RPMI7951 (cell line): ENCODE results near the gene CFDP1. TPM values are rescaled to one million over a fixed set of nuclear protein-coding genes. Genes with fewer than 3 reads are reported as not detected.

Experiments
- DNase-seq: peaks from one replicate; pipeline ENCODE4 v3.0.0-alpha.2; 2012; ENCODE audit warnings: low read depth
- total RNA-seq: library from RNA; depleted of rRNA; stranded (reverse); fragments of >200 nt; shearing (Covaris generic); gene quantifications from 2 replicates; pipeline ENCODE4 v1.2.3, GENCODE V29; 2014; rRNA removed

The CFDP1 gene
- total RNA-seq, 1 experiment from 2014 or later = 86.9 TPM

- DNase-seq = peak; percentile 41
These were observed 182.5 kb downstream of the CFDP1 start for GRCh38 chr16:75250809-75251279.

- peak; percentile 29 for DNase-seq
These were observed 183.1 kb downstream of the CFDP1 start for GRCh38 chr16:75250089-75250808.

GRCh38 chr16:75249441-75249840 lies 183.9 kb downstream of the CFDP1 start:
- no peak for DNase-seq

- DNase-seq = no peak
These were observed 184.5 kb downstream of the CFDP1 start for GRCh38 chr16:75248536-75249380.

- DNase-seq = no peak
These were observed 185.2 kb downstream of the CFDP1 start for GRCh38 chr16:75248142-75248535.

- DNase-seq = no peak
These were observed 186.1 kb downstream of the CFDP1 start for GRCh38 chr16:75247249-75247648.

- no peak for DNase-seq
These were observed 186.6 kb downstream of the CFDP1 start for GRCh38 chr16:75246504-75247205.

- DNase-seq = peak; percentile 99
These were observed 188.2 kb downstream of the CFDP1 start for GRCh38 chr16:75244844-75245758.

GRCh38 chr16:75244225-75244809 lies 189.0 kb downstream of the CFDP1 start:
- peak; percentile 91 for DNase-seq

Other genes with a start within 250 kb of the CFDP1 start
- not detected in 2 replicates for gene CTRB2, start 226.3 kb downstream of the CFDP1 start, total RNA-seq
- gene CTRB1, start 214.5 kb downstream of the CFDP1 start, total RNA-seq = not detected in 2 replicates
- gene BCAR1, start 181.9 kb downstream of the CFDP1 start, total RNA-seq = 19.7 and 20.3 TPM in 2 replicates
- 14.2 and 19.6 TPM in 2 replicates for gene TMEM170A, start 31.2 kb upstream of the CFDP1 start, total RNA-seq
- gene CHST6, start 61.9 kb upstream of the CFDP1 start, total RNA-seq = 0.96 and 1.3 TPM in 2 replicates
- not detected in 2 replicates for gene CHST5, start 102.6 kb upstream of the CFDP1 start, total RNA-seq
- gene TMEM231, start 122.7 kb upstream of the CFDP1 start, total RNA-seq = 7.0 and 13.3 TPM in 2 replicates
- gene GABARAPL2, start 132.9 kb upstream of the CFDP1 start, total RNA-seq = 64.3 and 64.6 TPM in 2 replicates
- 47.1 and 52.0 TPM in 2 replicates for gene ADAT1, start 189.8 kb upstream of the CFDP1 start, total RNA-seq
- gene KARS1, start 214.2 kb upstream of the CFDP1 start, total RNA-seq = 150 and 166 TPM in 2 replicates
- gene TERF2IP, start 214.3 kb upstream of the CFDP1 start, total RNA-seq = 41.8 and 42.8 TPM in 2 replicates
- not detected in 2 replicates for gene CPHXL2, start 243.5 kb upstream of the CFDP1 start, total RNA-seq